ENCODE data around the gene GLI2. TPM values are rescaled to one million over a fixed set of nuclear protein-coding genes. Genes with fewer than 3 reads are reported as not detected.

GLI2 gene
- total RNA-seq, 2 experiments from 2014 or later: not detected

DNA sequence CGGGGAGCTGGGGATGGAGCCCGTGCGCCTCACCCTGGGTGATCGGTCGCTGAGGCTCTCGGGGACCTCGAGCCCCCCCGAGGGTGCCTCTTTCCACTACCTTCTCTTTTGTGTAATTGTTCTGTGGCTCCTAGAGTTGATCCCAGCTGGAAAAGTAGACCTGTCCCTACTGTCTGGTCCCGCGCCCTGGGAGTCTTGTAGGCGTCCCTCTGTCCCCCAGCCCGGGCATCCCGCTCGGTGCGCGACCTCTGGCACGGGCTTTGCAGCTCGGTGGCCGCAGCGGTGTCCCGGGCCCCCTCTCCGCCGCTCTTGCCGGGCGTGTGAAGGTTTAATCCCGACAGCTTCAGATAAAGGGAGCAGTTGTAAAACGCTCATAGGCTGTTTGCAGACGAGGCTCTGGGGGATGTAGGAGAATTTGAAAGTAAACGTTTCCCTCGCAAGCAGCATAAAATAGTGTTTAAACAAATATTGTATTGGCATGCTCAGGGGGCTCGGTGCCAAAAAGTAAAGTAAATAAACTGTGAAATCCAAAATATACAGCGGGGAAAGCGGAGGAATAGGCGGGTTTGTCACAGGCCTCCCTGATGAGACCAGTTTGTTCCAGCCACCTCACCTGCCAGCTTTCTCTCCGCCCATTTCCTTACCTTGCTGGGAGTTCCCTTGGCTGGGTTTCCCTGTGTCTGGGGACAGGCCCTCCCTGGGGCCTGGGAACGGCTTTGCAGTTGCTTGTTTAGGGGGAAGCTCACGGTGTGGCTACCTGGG lies 1.9 kb downstream of the GLI2 start:
- no TSS peak for BruUV-seq (replicated peaks)
- H3K4me1 ChIP-seq (ENCODE audit: insufficient read depth, low read length, poor library complexity, severe bottlenecking): no peaks in the 10 kb centered on the region
- no peak for TF ChIP-seq EZH2phosphoT487 (IDR thresholded peaks at IDR 0.05; ENCODE audit: borderline replicate concordance, low read depth, low read length)
- TF ChIP-seq CTCF (conservative IDR thresholded peaks at IDR 0.05; ENCODE audit: low read length): no peak
- no peak overlapping the region for H3K4me2 ChIP-seq (ENCODE audit: low read length)
- H3K4me3 ChIP-seq (ENCODE audit: low read depth, low read length, poor library complexity, severe bottlenecking): no peak overlapping the region
- H3K79me2 ChIP-seq (ENCODE audit: insufficient read depth, low read depth, low read length): no peaks in the 10 kb centered on the region
- no peaks in the 10 kb centered on the region for H3K9me2 ChIP-seq (ENCODE audit: insufficient read depth, low read length)
- CTCF ChIA-PET (ENCODE audit: unreplicated experiment): no interaction called here
- no peaks in the 10 kb centered on the region for H3K36me3 ChIP-seq (ENCODE audit: insufficient read depth, low read length)
- no peak overlapping the region for H2AFZ ChIP-seq (ENCODE audit: low read length)
- no peak overlapping the region for H3K27ac ChIP-seq (ENCODE audit: low read depth, low read length, poor library complexity, severe bottlenecking)
- intact Hi-C loops (cut with micrococcal nuclease; ENCODE audit: unreplicated experiment): no loop called here
- DNase-seq (ENCODE audit: low spot score): no peak
- H3K9me3 ChIP-seq (ENCODE audit: low read length): no peaks in the 10 kb centered on the region
- H4K20me1 ChIP-seq (ENCODE audit: insufficient read depth, low read length): no peaks in the 10 kb centered on the region
- POLR2A ChIA-PET: interaction anchor here (0.5 kb wide), 1 partner anchor 582 kb away, joined by 6 read pairs; no protein-coding TSS in a partner anchor

- Histone ChIP-seq H3K9me2 (ENCODE audit: insufficient read depth, low read length) (no peaks in the 10 kb centered on the region), H3K4me1 (ENCODE audit: insufficient read depth, low read length, poor library complexity, severe bottlenecking) (no peaks in the 10 kb centered on the region), H3K4me2 (ENCODE audit: low read length) (no peak overlapping the region), H2AFZ (ENCODE audit: low read length) (no peak overlapping the region), H3K79me2 (ENCODE audit: insufficient read depth, low read depth, low read length) (no peaks in the 10 kb centered on the region), H3K9me3 (ENCODE audit: low read length) (no peaks in the 10 kb centered on the region), H4K20me1 (ENCODE audit: insufficient read depth, low read length) (no peaks in the 10 kb centered on the region), H3K4me3 (ENCODE audit: low read depth, low read length, poor library complexity, severe bottlenecking) (no peak overlapping the region), H3K27ac (ENCODE audit: low read depth, low read length, poor library complexity, severe bottlenecking) (no peak overlapping the region), H3K36me3 (ENCODE audit: insufficient read depth, low read length) (no peaks in the 10 kb centered on the region)
- no peak for DNase-seq (ENCODE audit: low spot score)
- ChIA-PET POLR2A (no interaction called here), CTCF (ENCODE audit: unreplicated experiment) (no interaction called here)
- intact Hi-C loops (cut with micrococcal nuclease; ENCODE audit: unreplicated experiment): no loop called here
- TF ChIP-seq CTCF (conservative IDR thresholded peaks at IDR 0.05; ENCODE audit: low read length): no peak
- TF ChIP-seq EZH2phosphoT487 (IDR thresholded peaks at IDR 0.05; ENCODE audit: borderline replicate concordance, low read depth, low read length): no peak
- BruUV-seq (replicated peaks): no TSS peak
Measured at GRCh38 chr2:120738117-120738516, 2.4 kb downstream of the GLI2 start.

- no peak overlapping the region for H3K4me2 ChIP-seq (ENCODE audit: low read length)
- intact Hi-C loops (cut with micrococcal nuclease; ENCODE audit: unreplicated experiment): no loop called here
- H3K4me1 ChIP-seq (ENCODE audit: insufficient read depth, low read length, poor library complexity, severe bottlenecking): no peaks in the 10 kb centered on the region
- no peaks in the 10 kb centered on the region for H4K20me1 ChIP-seq (ENCODE audit: insufficient read depth, low read length)
- H3K79me2 ChIP-seq (ENCODE audit: insufficient read depth, low read depth, low read length): no peaks in the 10 kb centered on the region
- ChIA-PET CTCF (ENCODE audit: unreplicated experiment) (no interaction called here), POLR2A (no interaction called here)
- H3K9me2 ChIP-seq (ENCODE audit: insufficient read depth, low read length): no peaks in the 10 kb centered on the region
- DNase-seq (ENCODE audit: low spot score): no peak
- H3K4me3 ChIP-seq (ENCODE audit: low read depth, low read length, poor library complexity, severe bottlenecking): no peak overlapping the region
- no TSS peak for BruUV-seq (replicated peaks)
- H3K36me3 ChIP-seq (ENCODE audit: insufficient read depth, low read length): no peaks in the 10 kb centered on the region
- TF ChIP-seq CTCF (conservative IDR thresholded peaks at IDR 0.05; ENCODE audit: low read length) (no peak), EZH2phosphoT487 (IDR thresholded peaks at IDR 0.05; ENCODE audit: borderline replicate concordance, low read depth, low read length) (no peak)
- no peaks in the 10 kb centered on the region for H3K9me3 ChIP-seq (ENCODE audit: low read length)
- H3K27ac ChIP-seq (ENCODE audit: low read depth, low read length, poor library complexity, severe bottlenecking): no peak overlapping the region
- no peak overlapping the region for H2AFZ ChIP-seq (ENCODE audit: low read length)
Measured at GRCh38 chr2:120738786-120739437, 3.2 kb downstream of the GLI2 start.
